ENCODE results near the gene AFTPH. TPM values are rescaled to one million over a fixed set of nuclear protein-coding genes. Genes with fewer than 3 reads are reported as not detected.

AFTPH gene
- total and polyA plus RNA-seq, 9 of the 15 experiments (the other 6 are each of a cell fraction or from before 2014, with no cell fraction given) = 8.0 to 26.2 (median 13.8) TPM

DNA sequence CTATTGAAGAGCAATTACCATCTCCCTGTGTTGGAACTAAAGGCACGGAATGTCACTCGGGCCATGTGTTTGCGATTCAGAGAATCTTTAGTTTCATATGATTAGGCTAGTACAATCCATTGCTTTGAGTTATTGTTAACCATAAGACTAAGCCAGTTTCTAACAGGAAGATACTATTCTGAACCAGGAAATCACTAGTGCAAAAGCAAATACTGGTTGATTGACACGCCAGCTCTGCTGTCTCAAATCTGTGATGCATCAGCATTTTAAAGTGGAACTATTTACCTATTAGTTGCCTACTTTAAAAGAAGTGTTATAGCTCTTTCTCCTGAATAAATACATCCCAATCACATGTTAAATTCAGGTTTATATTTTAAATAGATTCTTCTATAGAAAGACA, 61.9 kb downstream of the AFTPH start:
- H3K4me3 ChIP-seq = no peak overlapping the region
- H3K79me2 ChIP-seq (ENCODE audit: control insufficient read depth, insufficient read depth, low read length) = no peaks in the 10 kb centered on the region
- H3K9me3 ChIP-seq (replicated peaks; ENCODE audit: control insufficient read depth, insufficient read depth, low read depth, low read length) = no peaks in the 10 kb centered on the region
- no TSS peak for BruUV-seq (replicated peaks)
- ChIA-PET POLR2A (interaction anchor here (0.5 to 1.2 kb wide), 2 partner anchors 43 to 321 kb away, joined by 3 read pairs; no protein-coding TSS in a partner anchor), CTCF (ENCODE audit: low intra/inter-chr PET ratio) (interaction anchor here (0.6 to 2.7 kb wide), 4 partner anchors 280 to 455 kb away, joined by 3 to 25 read pairs (median 10); no protein-coding TSS in a partner anchor)
- FAIRE-seq (no peak), ATAC-seq (no peak), DNase-seq (ENCODE audit: extremely low read depth in 1 of 4, low spot score in 3 of 4) (no peak)
- no peaks in the 10 kb centered on the region for H3K9me1 ChIP-seq (ENCODE audit: control insufficient read depth, insufficient read depth, low read length)
- no peak overlapping the region for H3K27ac ChIP-seq (ENCODE audit: extremely low read depth, low read depth, low read length)
- in situ Hi-C loops (cut with MboI) = no loop called here
- peaks cover 29% of the 10 kb centered on the region; the same call in 2 of the 3 replicates for H3K36me3 ChIP-seq (ENCODE audit: control insufficient read depth, insufficient read depth, low read length)
- H3K9ac ChIP-seq (ENCODE audit: insufficient read depth in 1 of 2, low read depth in 2 of 2, low read length in 2 of 2) = no peak overlapping the region
- WGBS (ENCODE audit: insufficient coverage, low coverage, missing lambda C conversion rate) = 94% methylated on average over 4 of the region's 4 CpGs
- intact Hi-C loops (cut with micrococcal nuclease) = loop anchor here (2.0 to 10.0 kb wide), 3 partner anchors 63 to 541 kb away; no protein-coding TSS in a partner anchor
- no peak overlapping the region for H3K4me2 ChIP-seq (ENCODE audit: insufficient read depth, low read length)
- H4K20me1 ChIP-seq (replicated peaks; ENCODE audit: control insufficient read depth, insufficient read depth, low read length) = no peaks in the 10 kb centered on the region
- no peaks in the 10 kb centered on the region for H3K4me1 ChIP-seq (replicated peaks in 1 of 2; ENCODE audit: control insufficient read depth in 2 of 2, insufficient read depth in 2 of 2, low read length in 2 of 2)
- TF ChIP-seq, protein P1, sequence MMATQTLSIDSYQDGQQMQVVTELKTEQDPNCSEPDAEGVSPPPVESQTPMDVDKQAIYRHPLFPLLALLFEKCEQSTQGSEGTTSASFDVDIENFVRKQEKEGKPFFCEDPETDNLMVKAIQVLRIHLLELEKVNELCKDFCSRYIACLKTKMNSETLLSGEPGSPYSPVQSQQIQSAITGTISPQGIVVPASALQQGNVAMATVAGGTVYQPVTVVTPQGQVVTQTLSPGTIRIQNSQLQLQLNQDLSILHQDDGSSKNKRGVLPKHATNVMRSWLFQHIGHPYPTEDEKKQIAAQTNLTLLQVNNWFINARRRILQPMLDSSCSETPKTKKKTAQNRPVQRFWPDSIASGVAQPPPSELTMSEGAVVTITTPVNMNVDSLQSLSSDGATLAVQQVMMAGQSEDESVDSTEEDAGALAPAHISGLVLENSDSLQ (IDR thresholded peaks at IDR 0.05) = peak; percentile 67
- TF ChIP-seq, protein P2, sequence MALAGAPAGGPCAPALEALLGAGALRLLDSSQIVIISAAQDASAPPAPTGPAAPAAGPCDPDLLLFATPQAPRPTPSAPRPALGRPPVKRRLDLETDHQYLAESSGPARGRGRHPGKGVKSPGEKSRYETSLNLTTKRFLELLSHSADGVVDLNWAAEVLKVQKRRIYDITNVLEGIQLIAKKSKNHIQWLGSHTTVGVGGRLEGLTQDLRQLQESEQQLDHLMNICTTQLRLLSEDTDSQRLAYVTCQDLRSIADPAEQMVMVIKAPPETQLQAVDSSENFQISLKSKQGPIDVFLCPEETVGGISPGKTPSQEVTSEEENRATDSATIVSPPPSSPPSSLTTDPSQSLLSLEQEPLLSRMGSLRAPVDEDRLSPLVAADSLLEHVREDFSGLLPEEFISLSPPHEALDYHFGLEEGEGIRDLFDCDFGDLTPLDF (CRISPR knock-in tag; IDR thresholded peaks at IDR 0.05) = no peak
- TF ChIP-seq ZNF507 (tag; conservative IDR thresholded peaks at IDR 0.05) (no peak), ZBTB8A (IDR thresholded peaks at IDR 0.05; ENCODE audit: partially characterized antibody) (no peak)
- no peaks in the 10 kb centered on the region for H3K27me3 ChIP-seq (ENCODE audit: control insufficient read depth in 2 of 2, insufficient read depth in 2 of 2, low read length in 2 of 2)
- H2AFZ ChIP-seq (ENCODE audit: low read depth, low read length) = no peak overlapping the region

Measured in K562 (cell line).